Stimulated activated CD4-positive, alpha-beta T cell treated with anti-CD3 and anti-CD28 coated beads, TNF-alpha, amount 100 ng/mL, for 1 hour (primary cell): ENCODE results near the gene CHIT1.
"Not testable (repeated sequence)": the region's sequence is repeated elsewhere in the genome, so short reads cannot be mapped to it uniquely, and the experiment has no call there.

Experiments used
- DNase-seq, 3 donors: peaks; one replicate each; pipeline ENCODE4 v3.0.0-alpha.2; 2020; ENCODE audit warnings: low read depth in 3 of 3, low spot score in 1 of 3

Gene CHIT1

GRCh38 chr1:203266140-203266539, 36.7 kb upstream of the CHIT1 start:
- DNase-seq: not testable (repeated sequence)

DNA sequence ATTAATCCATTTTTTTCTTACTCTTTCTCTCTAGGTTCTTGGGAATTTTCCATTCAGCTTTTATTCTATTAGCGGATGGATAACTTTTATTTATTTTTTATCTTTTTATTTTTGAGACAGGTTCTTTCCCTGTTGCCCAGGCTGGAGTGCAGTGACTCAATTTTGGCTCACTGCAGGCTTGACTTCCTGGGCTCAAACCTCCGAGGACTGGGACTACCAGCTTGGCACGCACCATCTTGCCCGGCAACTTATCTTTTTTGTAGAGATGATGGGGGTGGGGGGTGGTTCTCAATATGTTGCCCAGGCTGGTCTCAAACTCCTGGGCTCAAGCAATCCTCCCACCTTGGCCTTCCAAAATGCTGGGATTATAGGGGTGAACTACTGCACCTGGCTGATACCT, 36.1 kb upstream of the CHIT1 start:
- no peak for DNase-seq

GRCh38 chr1:203264052-203264501, 34.6 kb upstream of the CHIT1 start:
- DNase-seq: no peak

DNA sequence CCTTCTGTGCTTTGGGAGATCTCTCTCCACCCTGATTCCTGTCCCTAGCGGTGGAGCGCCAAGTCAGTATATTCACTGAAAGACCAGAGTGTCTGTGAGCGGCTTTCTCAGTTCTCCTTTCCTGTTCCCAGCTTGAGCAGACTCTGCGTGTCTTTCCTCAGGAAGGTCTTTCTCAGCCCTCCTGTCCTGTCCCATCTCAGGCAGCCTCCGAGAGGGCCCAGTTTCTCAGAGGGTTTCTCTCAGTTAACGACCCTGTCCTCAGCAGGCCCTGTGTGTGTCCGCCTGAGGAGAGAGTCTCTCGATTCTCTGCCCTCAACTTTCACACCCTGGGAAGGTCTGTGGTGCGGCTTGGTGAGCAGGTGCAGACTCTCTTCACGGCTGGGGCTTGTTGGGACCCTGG, 34.0 kb upstream of the CHIT1 start:
- no peak for DNase-seq

DNA sequence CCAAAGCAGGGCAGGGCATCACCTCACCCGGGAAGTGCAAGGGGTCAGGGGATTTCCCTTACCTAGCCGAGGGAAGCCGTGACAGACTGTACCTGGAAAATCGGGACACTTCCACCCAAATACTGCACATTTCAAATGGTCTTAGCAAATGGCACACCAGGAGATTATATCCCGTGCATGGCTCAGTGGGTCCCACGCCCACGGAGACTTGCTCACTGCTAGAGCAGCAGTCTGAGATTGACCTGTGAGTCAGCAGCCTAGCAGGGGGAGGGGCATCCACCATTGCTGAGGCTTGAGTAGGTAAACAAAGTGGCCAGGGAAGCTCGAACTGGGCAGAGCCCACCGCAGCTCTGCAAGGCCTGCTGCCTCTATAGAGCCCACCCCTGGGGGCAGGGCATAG, 27.2 kb upstream of the CHIT1 start:
- DNase-seq: not testable (repeated sequence)

- DNase-seq: not testable (repeated sequence)
These were observed 25.3 kb upstream of the CHIT1 start for GRCh38 chr1:203254782-203255181.

DNA sequence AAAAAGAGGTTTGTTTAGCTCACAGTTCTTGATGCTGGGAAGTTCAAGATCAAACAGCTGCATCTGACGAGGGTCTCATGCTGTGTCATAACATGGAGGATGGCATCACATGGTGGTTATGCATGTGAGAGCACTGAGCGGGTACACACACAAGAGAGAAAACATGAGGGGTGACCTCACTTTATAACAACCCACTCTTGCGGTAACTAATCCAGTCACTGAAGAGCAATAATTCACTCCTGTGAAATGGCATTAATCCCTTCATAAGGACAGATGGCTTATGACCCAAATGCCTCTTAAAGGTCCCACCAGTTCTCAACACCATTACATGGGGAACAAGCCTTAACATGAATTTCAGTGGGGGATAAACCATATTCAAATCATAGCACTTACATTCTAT, 23.2 kb upstream of the CHIT1 start:
- DNase-seq: no peak

DNA sequence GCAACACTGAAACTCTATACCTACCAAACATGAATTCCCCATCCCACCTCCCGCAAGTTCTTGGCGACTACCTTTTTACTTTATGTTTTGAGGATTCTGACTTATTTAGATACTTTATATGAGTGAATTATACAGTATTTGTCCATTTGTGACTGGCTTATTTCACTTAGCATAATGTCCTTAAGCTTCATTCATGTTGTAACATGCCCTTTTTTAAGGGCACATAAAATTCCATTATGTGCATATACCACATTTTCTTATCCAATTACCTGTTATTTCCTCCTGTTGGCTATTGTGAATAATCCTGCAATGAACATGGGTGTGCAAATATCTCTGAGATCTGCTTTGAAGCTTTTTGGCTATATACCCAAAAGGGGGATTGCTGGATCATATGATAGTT, 22.0 kb upstream of the CHIT1 start:
- no peak for DNase-seq

DNA sequence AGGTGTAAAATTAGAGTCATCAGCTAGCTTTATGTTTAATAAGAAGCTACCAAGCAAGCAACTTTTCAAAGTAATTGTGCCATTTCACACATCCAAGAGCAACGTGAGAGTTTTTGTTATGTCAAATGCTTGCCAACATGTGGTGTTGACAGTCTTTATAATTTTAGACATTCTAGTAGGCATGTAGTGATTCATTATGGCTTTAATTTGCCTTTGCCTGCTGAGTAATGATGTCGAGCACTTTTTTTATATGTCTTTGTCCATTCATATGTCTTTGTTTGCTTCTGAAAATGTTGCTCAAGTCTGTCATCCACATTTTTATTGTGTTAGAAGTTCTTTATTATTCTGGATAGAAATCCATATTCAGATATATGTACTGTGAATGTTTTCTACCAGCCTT, 21.4 kb upstream of the CHIT1 start:
- DNase-seq: no peak

GRCh38 chr1:203244776-203245175, 15.3 kb upstream of the CHIT1 start:
- DNase-seq: no peak

- not testable (repeated sequence) for DNase-seq
These were observed 12.2 kb upstream of the CHIT1 start for GRCh38 chr1:203241708-203242107.

GRCh38 chr1:203239526-203240305, 10.2 kb upstream of the CHIT1 start:
- DNase-seq: no peak

- no peak for DNase-seq
These were observed 9.6 kb upstream of the CHIT1 start for GRCh38 chr1:203239081-203239480.

- DNase-seq: no peak
These were observed 9.1 kb upstream of the CHIT1 start for GRCh38 chr1:203238535-203238934.

DNA sequence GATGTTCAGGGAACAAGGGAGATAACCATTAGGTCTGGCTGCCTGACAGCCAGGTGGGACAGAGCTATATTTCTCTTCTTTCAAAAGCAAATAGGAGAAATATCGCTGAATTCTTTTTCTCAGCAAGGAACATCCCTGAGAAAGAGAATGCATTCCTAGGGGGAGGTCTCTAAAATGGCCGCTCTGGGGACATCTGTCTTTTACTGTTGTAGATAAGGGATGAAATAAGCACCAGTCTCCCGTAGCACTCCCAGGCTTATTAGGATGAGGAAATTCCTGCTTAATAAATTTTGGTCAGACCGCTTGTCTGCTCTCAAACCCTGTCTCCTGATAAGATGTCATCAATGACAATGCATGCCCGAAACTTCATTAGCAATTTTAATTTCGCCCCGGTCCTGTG, 5.4 kb upstream of the CHIT1 start:
- not testable (repeated sequence) for DNase-seq

DNA sequence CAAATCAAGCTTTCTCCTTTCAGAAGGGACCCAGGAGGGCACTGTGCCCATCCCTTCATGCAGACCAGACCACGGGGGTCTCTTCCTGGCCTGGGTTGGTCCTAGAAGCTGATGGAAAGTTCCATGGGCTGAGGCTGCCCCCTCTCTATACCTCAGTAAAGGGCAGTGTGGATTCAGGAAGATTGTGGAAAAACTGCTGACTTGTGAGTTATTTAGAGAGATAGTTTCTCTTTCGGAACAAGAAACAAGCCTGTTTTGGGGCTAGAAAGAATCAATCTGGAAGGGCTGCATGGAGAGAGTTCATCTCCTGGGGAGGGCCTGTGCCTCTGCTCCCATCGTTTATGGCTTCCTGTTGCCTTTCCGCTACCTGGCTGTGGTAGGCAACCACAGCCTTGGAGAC, 803 bp downstream of the CHIT1 start:
- no peak for DNase-seq

DNA sequence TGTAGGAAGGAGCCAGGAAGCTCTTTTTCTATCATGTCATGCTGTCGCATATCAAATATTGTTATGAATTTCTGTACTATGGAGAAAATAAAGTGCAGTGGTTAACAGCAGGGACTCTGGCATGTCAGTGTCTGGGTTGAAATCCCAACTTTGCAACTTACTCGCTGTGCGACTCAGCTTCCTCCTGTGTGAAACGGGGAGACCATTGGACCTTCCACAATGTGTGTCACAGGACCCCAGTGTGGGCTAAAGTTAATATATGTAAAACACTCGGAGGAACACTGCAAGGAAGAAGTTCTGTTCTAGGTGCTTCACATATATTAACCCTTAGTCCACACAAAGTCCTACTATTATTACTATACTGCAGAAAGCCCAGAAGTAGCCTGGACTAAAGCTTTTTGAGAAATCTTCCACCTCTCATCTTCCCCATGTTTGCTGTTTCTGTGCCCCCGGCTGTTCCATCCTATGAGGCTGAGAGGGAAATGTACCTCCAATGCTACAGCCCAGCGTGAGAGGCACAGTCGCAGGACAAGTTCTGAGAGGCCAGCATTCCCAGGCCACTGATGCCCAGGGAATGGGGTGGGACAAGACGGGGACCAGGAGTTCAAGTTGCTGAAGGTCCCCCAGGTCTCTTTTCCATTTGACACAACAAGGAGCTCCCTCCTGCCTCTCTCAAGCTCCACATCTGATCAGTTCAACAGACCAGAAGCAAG, 1.9 kb downstream of the CHIT1 start:
- no peak for DNase-seq

- DNase-seq: no peak
These were observed 4.4 kb downstream of the CHIT1 start for GRCh38 chr1:203225071-203225470.

DNA sequence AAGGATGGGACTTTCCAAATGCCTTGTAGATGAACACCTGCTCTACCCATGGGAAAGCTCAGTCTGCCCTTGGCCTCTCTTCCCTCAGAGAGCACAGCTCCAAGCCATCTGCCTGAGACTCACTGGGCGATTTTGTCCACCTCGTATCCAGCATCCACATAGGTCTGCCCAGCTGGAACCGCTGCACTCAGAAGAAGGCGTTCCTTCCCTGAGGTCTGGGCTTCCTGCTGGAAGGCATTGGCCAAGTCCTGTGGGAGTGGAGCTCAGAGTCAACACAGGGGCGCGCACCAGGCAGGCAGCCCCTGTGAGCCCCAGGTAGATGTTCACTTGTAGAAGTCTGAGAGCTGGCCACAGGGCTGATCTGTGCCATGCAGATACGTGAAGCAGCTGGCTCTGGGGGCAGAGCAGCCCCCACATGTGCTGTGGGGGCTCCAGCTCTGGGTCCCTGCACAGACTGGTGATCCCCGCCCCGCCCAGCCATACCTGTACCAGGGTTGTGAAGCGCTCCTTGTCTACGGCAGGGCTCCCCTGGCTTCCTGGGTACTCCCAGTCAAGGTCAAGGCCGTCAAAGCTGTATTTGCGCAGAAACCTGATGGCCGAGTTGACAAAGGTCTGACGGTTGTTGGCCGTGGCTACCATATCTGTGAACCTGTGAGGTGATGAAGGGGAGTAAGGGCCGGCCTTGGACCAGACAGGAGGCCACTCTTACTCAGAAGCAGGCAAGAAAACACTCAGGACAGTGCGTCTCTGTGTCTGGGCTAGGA, 6.3 kb downstream of the CHIT1 start:
- no peak for DNase-seq

DNA sequence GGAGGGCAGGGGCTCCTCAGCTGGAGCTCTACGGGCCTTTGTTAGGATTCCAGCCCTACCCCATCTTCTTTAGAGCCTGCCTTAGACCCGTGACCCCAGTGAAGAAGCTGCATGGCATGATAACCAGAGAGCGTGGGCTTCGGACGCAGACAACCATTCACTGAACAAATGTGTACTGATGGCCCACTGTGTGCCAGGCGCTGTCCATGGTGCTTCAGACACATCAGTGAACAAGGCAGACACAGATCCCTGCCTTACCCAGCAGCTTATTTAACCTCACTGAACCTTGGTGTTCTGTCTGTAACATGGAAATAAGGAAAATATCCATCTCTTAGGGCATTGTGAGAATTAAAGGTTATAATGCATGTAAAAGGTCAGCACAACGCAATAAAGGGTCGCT, 9.5 kb downstream of the CHIT1 start:
- DNase-seq: no peak

GRCh38 chr1:203219171-203219570, 10.3 kb downstream of the CHIT1 start:
- DNase-seq: no peak

DNA sequence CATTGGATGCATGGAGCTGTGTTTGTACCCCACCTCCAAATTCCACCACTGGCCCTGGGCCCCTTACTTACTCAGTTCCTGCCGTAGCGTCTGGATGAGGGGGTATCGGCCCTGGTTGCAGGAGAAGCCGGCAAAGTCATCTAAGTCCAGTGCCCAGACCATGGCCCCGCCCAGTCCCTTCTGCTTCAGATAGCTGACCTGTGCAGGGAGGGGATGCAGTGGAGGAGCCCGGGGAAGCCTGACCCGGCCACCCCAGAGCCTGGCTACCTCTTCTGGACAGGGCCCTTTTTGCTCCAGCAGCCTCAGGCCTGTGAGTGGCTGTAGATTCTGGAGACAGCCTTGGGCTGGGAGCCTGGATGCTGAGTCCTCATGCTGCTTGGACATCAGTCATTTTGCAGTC, 11.8 kb downstream of the CHIT1 start:
- no peak for DNase-seq
